ENCODE results near the gene AUTS2.

The AUTS2 gene

DNA sequence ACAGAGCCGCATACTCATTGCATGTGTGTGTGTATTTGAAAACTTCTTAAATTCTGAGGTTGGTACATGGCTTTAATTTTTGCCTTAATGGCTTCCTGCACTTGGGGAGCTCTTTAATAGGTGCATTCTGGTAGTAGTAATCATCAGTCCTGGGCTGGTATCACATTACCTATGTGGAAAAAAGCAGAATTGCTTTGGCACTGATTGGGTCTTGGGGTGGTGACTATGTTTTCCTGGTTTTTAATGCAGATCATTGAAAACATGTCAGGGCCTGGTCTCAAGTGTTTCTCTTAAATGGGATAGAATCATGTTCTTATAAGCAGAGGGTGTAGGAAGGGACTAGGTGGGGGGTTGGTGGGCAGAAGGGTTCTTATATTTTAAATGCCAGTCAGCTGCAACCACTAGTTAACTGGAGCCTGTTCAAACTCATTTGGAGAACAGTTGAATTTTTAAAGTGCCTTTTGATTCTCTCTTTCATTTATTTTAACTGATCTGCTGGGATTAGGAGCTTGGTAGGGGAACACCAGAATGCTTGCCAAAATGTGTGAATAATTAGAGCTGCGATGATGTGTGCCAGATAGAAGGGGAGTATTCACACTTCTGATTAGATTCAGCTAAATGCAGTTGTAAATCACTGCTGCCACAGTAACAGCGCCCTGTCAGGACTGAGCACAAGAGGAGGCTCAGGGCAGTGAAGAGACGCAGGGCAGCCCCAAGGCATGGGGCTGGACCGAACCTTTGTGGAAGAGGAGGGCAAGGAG lies 900.1 kb downstream of the AUTS2 start:
- DNase-seq (ENCODE audit: low spot score), result peak; percentile 75

- DNase-seq (ENCODE audit: low spot score), result no peak
Observed at GRCh38 chr7:70500261-70500660, 902.0 kb downstream of the AUTS2 start.

- no peak for DNase-seq (ENCODE audit: low spot score)
Observed at GRCh38 chr7:70502117-70502863, 904.0 kb downstream of the AUTS2 start.

GRCh38 chr7:70504254-70504653 lies 906.0 kb downstream of the AUTS2 start:
- DNase-seq (ENCODE audit: low spot score), result no peak

GRCh38 chr7:70505468-70505867 lies 907.2 kb downstream of the AUTS2 start:
- no peak for DNase-seq (ENCODE audit: low spot score)

DNA sequence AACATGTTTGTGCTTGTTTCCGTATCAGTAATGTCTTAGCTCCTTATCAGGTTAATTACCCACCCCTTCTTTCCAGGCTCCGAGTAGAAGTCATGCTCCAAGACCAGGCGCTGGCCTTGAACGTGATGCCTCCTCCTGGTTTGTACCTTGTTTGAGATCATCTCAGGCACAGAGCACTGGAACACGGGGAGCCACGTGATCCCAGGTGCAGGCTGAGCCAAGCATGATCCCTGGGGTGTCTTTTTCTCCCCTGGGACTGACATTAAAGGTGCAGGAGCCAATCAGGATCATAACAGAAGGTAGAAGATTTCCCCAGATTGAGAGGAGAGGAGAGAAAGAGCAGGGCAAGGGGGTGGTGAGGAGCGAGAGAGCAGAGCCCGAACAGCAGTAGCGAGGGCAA lies 907.6 kb downstream of the AUTS2 start:
- no peak for DNase-seq (ENCODE audit: low spot score)

DNA sequence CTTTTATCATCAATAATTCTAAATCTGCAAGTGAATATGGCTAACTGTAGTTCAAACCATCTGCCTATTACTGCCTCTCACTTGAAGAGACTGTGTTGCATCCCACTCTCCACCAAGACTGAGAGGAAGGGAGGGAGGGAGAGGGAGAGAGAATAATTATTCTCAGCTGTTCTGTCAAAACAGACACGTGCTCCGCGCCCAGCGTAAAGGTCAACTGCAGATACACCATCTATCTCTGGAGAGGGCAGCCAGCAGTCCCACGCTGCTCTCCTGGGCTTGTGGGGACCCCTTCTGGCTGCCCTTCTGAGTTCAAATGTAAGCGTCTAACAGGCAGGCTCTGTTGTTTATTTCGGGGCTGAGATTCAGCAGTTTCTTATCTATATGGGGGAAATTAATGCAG lies 908.2 kb downstream of the AUTS2 start:
- peak; percentile 30 for DNase-seq (ENCODE audit: low spot score)

- no peak for DNase-seq (ENCODE audit: low spot score)
Observed at GRCh38 chr7:70512144-70512543, 913.9 kb downstream of the AUTS2 start.

DNA sequence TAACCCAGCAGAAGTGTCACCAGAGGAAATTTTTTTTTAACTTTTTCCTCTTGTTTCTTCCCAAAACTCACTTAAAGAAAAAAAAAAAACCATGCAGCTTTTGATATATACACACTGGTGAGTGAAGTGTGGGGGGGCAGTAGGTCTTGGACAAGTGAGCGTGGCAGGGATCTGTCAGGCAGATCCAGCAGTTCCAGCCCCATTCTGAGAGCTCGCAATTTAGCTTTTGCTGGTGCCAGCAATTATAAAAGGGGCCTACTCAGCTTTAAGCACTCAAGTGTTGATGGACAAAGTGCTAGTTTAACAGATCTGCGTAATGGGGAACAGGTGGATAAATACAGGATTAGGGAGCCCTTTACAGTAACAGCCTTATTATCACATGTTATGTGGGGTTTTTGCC lies 914.5 kb downstream of the AUTS2 start:
- no peak for DNase-seq (ENCODE audit: low spot score)

GRCh38 chr7:70520611-70521010 lies 922.3 kb downstream of the AUTS2 start:
- DNase-seq (ENCODE audit: low spot score), result no peak

DNA sequence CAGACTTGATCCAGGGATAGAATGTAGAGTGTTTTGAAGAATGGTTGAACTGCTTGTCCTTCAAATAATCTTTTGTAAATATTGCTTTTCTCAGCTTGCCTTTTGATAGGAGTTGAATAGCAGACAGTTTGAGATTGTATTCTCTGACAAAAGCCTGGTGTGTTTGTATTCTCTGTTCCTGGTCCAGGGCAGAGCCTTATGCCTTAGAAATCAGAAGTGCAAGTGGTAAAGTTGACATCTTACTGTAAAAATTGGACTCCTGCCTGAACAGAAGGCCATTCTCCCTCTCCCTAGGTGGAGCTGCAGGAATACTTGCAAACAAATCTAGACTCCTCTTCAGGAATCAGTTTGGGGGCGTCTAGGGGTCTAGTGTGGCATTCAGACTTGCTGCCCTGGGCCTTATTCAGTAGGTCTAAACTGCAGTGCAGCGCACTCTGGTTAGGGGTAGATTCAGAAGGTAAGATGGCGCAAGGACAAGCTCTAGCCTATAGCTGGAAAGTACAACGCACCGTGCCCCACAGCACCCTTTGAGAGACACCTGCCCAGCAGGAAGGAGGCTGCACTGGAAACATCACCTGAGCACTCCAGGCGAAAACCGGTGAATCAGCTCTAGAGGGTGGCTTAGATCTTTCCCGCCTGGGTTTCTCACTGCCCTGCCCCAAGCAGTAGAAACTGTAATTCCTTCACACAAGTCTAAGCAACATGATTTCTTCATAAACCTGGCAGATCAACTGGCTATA lies 925.1 kb downstream of the AUTS2 start:
- DNase-seq (ENCODE audit: low spot score), result no peak

GRCh38 chr7:70523989-70524351 lies 925.7 kb downstream of the AUTS2 start:
- DNase-seq (ENCODE audit: low spot score), result no peak

DNA sequence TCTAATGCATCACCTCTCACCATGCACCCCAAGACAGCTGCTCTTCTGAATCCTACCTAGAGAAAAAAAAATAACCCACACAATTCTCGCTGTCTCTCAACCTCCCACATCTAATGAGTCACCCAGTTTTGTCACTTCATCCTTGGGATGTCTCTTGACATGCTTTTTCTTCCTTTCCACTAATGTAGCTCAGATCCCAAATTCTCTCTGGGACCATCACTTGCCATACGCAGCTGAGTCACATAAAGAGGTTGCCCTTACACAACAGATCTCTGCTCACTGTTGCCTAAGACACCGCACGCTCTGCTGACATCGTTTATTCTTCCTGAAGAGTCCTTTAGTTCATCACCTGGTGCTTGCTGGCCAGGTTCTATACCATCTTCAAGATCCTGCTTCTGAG lies 927.7 kb downstream of the AUTS2 start:
- DNase-seq (ENCODE audit: low spot score), result no peak

GRCh38 chr7:70527520-70528115 lies 929.3 kb downstream of the AUTS2 start:
- DNase-seq (ENCODE audit: low spot score), result no peak

DNA sequence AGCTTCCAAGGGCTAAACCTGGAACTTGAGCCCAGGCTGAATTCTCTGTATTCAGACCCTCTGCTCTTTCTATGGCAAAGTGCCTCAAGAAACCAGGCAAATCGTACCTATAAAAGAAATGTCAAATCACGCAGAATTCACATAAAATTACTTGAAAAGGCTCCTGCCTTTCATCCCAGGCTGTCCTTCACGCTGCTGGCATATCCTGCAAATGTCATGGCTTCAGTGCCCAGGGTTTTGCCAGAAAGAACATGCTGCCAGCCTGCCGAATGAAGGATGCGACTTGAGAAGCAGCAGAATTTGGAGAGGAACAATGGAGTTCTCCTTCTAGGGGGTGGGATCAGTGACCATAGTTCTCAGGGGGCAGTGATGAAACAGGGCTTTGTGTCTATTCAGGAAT lies 931.2 kb downstream of the AUTS2 start:
- DNase-seq (ENCODE audit: low spot score), result no peak

GRCh38 chr7:70529914-70530585 lies 931.8 kb downstream of the AUTS2 start:
- DNase-seq (ENCODE audit: low spot score), result peak; percentile 36

GRCh38 chr7:70533614-70534013 lies 935.3 kb downstream of the AUTS2 start:
- no peak for DNase-seq (ENCODE audit: low spot score)

GRCh38 chr7:70539205-70539604 lies 940.9 kb downstream of the AUTS2 start:
- peak; percentile 70 for DNase-seq (ENCODE audit: low spot score)

DNA sequence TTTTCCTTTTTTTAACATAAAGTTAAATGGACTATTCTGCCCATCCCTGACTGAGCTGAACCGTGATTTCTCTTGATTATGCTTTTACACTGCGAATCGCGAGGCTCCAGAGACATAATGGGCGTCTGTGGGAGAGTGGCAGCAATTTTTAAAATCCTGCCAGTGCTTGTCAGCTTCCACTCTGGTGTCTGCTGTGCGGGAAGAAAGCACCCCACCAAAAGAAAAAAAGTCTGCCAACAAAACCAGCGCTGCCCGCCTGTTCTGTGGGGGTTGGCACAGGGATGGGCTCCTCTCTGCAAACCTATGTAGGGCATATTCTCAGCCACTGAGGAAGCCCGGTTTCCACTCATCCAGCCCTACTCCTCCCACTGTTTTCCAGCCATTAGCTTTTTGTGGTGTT lies 941.3 kb downstream of the AUTS2 start:
- peak; percentile 50 for DNase-seq (ENCODE audit: low spot score)

- DNase-seq (ENCODE audit: low spot score), result no peak
Observed at GRCh38 chr7:70540641-70541040, 942.4 kb downstream of the AUTS2 start.

DNA sequence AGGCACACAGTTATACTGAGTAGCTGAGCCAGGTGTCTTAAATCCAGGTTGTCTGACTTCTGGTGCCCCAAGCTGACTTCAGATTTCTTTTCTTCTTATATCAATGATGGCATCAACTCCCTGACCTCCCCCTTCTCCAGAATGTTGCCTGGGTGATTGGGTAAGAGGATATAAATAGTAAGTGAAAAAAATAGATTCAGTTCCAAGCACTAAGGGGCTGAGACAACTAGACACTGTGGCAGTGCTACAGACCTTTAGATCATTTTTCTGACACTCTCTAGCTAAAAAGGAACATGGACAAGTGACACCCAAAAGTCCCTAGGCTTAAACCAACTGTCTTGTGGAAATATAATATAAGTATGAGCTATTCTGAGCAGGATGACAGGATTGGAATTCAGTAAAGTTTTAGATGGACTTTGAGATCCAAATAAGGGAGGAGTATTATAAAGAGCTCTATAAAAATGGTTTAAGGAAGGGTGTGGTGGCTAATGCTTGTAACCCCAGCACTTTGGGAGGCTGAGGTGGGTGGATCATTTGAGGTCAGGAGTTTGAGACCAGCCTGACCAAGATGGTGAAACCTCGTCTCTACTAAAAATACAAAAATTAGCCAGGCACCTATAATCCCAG lies 944.6 kb downstream of the AUTS2 start:
- DNase-seq (ENCODE audit: low spot score), result no peak

DNA sequence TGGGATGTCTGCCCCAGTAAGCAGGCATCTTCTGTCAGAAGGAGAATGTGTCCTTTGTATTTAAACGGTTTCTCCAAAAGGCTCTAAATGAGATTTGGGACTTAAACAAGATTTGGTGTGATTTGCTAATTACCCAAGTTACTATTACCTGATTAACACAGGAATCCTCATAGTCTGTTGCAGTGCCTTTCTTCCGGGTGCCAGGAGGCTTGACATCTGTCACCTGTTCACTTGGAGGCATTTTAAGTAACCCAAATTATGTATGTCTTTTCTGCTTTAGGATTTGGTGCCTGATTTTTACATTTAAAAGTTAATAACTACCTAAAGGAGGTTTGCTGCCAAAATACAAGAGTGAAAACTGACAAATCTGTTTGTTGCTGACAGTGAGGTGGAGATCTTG lies 945.7 kb downstream of the AUTS2 start:
- no peak for DNase-seq (ENCODE audit: low spot score)
